Muscle of leg (tissue), 11 donors: ENCODE measurements around the gene TADA3. TPM values are rescaled to one million over a fixed set of nuclear protein-coding genes. Genes with fewer than 3 reads are reported as not detected.
"Not testable (repeated sequence)": the region's sequence is repeated elsewhere in the genome, so short reads cannot be mapped to it uniquely, and the experiment has no call there.

ENCODE experiments used
- DNase-seq: peaks from one replicate; pipeline ENCODE4 v3.0.0; 2013
- H3K27ac ChIP-seq: one replicate; pipeline ENCODE4 v1.5.1; 2013; ENCODE audit warnings: mild to moderate bottlenecking, low read length, control low read depth
- H3K27me3 ChIP-seq: one replicate; pipeline ENCODE4 v1.6.1; 2013; ENCODE audit warnings: low read length; ENCODE audit not compliant: control insufficient read depth, insufficient read depth
- H3K36me3 ChIP-seq: one replicate; pipeline ENCODE4 v1.6.1; 2013; ENCODE audit warnings: low read length; ENCODE audit not compliant: control insufficient read depth, insufficient read depth
- H3K4me1 ChIP-seq: one replicate; pipeline ENCODE4 v1.6.1; 2013; ENCODE audit warnings: low read length; ENCODE audit not compliant: control insufficient read depth, insufficient read depth
- H3K4me3 ChIP-seq: one replicate; pipeline ENCODE4 v1.5.1; 2013; ENCODE audit warnings: low read length, control low read depth
- H3K9me3 ChIP-seq: replicated peaks from 2 replicates; pipeline ENCODE4 v1.6.1; 2013; ENCODE audit warnings: low read depth, low read length; ENCODE audit not compliant: control insufficient read depth
- WGBS: methylation state at CpG from one replicate; pipeline ENCODE4 v1.1.5; 2013; ENCODE audit warnings: missing lambda C conversion rate; ENCODE audit not compliant: insufficient coverage; 5-methylcytosine and 5-hydroxymethylcytosine counted together
- polyA plus RNA-seq, 8 donors: library from polyadenylated mRNA; unstranded; fragments of 120-200 nt; gene quantifications; one replicate each; pipeline versions ENCODE4 v1.2.1 to v1.2.3, GENCODE V29; 2013; ENCODE audit warnings: inconsistent platforms in 1 of 8, low replicate concordance in 1 of 8; ENCODE audit not compliant: insufficient read length in 8 of 8, insufficient read depth in 1 of 8
- total RNA-seq: library from RNA; stranded (reverse); fragments of 120-200 nt; gene quantifications from one replicate; pipeline ENCODE4 v1.2.4, GENCODE V29; 2013

Gene TADA3
- total and polyA plus RNA-seq, 9 donors = 41.3 to 64.2 (median 58.9) TPM

DNA sequence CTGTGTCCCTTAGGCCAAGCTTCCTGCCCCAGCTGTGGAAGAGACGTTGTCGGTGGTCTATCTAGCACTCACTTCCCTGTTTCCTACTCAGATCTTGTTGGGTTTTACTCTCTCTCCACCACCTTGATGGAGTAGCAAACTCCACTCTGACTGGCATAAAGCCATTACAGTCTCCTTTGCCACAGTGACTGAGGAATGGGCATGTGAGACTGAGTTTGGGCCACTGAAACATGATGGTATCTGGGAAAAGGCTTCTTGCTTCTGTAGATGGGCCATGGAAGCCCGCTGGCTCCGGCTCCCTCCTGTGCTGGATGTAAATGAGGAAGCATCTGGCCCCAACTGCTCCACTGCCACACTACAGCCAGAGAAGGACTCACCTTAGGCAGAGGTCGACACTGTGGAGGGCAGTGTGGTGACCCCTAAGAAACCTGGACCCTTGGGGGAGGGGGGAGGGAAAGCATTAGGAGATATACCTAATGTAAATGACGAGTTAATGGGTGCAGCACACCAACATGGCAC, 13.1 kb downstream of the TADA3 start:
- H3K27ac ChIP-seq = no peak overlapping the region
- peaks cover 12% of the 10 kb centered on the region for H3K4me1 ChIP-seq
- no peaks in the 10 kb centered on the region for H3K27me3 ChIP-seq
- no peak for DNase-seq
- WGBS = 92% methylated on average over 2 of the region's 6 CpGs
- H3K9me3 ChIP-seq = no peaks in the 10 kb centered on the region
- H3K4me3 ChIP-seq = no peak overlapping the region
- peaks cover 33% of the 10 kb centered on the region for H3K36me3 ChIP-seq

GRCh38 chr3:9778143-9779074, 13.9 kb downstream of the TADA3 start:
- H3K36me3 ChIP-seq = peaks cover 26% of the 10 kb centered on the region
- no peaks in the 10 kb centered on the region for H3K9me3 ChIP-seq
- peak overlapping the region; percentile 7 for H3K27ac ChIP-seq
- H3K4me1 ChIP-seq = peaks cover 12% of the 10 kb centered on the region
- WGBS = 60% methylated on average over 3 of the region's 5 CpGs
- H3K4me3 ChIP-seq = no peak overlapping the region
- peak; percentile 66 for DNase-seq
- H3K27me3 ChIP-seq = no peaks in the 10 kb centered on the region

- Histone ChIP-seq H3K4me1 (peaks cover 12% of the 10 kb centered on the region), H3K27ac (no peak overlapping the region), H3K9me3 (no peaks in the 10 kb centered on the region), H3K36me3 (peaks cover 24% of the 10 kb centered on the region), H3K4me3 (no peak overlapping the region), H3K27me3 (no peaks in the 10 kb centered on the region)
- no peak for DNase-seq
- WGBS = no CpG with 5 or more reads among the region's 1 CpG
Observed at GRCh38 chr3:9777694-9778021, 14.6 kb downstream of the TADA3 start.

DNA sequence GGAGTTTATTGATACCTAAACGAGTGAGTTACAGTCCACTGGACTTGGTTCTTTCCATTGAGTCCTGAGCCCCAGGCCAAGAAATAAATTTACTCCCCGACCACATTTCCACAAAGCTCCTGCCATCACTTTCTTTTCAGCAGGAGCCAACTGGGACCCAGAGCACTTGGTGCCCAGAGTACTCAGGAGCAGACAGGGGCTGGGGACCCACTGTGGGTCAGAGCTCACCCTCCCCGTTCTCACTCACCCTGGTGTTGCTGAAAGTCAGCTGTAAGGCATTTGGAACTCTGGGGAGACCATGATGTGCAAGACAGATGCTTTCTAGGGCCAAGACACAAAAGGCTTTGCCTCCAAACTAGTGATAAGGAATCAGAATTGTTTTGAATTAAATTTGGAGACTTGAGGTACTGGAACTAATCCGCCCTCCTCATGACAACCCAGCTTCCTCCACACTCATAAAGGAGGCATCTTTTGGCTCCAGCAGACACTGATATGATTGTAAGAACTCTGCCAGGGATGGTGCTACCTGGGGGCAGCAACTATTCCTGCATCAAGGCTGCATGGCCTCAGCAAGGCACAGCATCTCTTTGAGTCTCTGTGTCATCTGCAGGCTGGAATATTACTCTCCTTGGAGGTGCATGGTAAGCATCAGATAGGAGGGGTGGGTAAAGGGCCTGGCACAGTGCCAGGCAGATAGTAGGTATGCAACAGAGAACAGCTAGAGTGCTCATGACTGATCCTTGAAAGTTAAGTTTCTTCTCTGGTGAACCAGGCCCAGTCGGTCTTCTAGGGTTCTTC, 15.2 kb downstream of the TADA3 start:
- no peak overlapping the region for H3K27ac ChIP-seq
- 67% methylated on average over 2 of the region's 5 CpGs for WGBS
- no peak overlapping the region for H3K4me3 ChIP-seq

GRCh38 chr3:9771007-9771406, 21.3 kb downstream of the TADA3 start:
- H3K4me1 ChIP-seq = peaks cover 33% of the 10 kb centered on the region

More for the DNA sequence above, 15.2 kb downstream of the TADA3 start:
- no peak for DNase-seq
- H3K9me3 ChIP-seq = no peaks in the 10 kb centered on the region
- H3K36me3 ChIP-seq = peaks cover 21% of the 10 kb centered on the region
- peaks cover 12% of the 10 kb centered on the region for H3K4me1 ChIP-seq
- H3K27me3 ChIP-seq = no peaks in the 10 kb centered on the region

GRCh38 chr3:9770276-9770812, 21.9 kb downstream of the TADA3 start:
- DNase-seq = peak; percentile 88

More at GRCh38 chr3:9771007-9771406, 21.3 kb downstream of the TADA3 start:
- H3K36me3 ChIP-seq, H3K27me3 ChIP-seq, H3K27ac ChIP-seq, H3K9me3 ChIP-seq, DNase-seq, H3K4me3 ChIP-seq: not testable (repeated sequence)
- WGBS = no CpG with 5 or more reads among the region's 2 CpGs

GRCh38 chr3:9769426-9770275, 22.6 kb downstream of the TADA3 start, which contains the start of gene CAMK1:
CAMK1 (minus strand) TSS chr3:9769947; CDS start chr3:9767749, 2,198 bp downstream.
- peak; percentile 91 for DNase-seq
- Histone ChIP-seq H3K27me3 (no peaks in the 10 kb centered on the region), H3K4me3 (peak within 1 kb of the TSS; percentile 66), H3K27ac (peak within 1 kb of the TSS; percentile 60), H3K36me3 (peaks cover 15% of the 10 kb centered on the region), H3K9me3 (no peaks in the 10 kb centered on the region), H3K4me1 (peaks cover 33% of the 10 kb centered on the region)
- 3% methylated on average over 48 of the region's 49 CpGs for WGBS

More at GRCh38 chr3:9770276-9770812, 21.9 kb downstream of the TADA3 start:
- Histone ChIP-seq H3K4me3 (peak overlapping the region; percentile 66), H3K27ac (peak overlapping the region; percentile 43), H3K27me3 (no peaks in the 10 kb centered on the region), H3K36me3 (peaks cover 11% of the 10 kb centered on the region), H3K9me3 (no peaks in the 10 kb centered on the region), H3K4me1 (peaks cover 33% of the 10 kb centered on the region)
- WGBS = 10% methylated on average over 11 of the region's 15 CpGs

GRCh38 chr3:9769012-9769411, 23.3 kb downstream of the TADA3 start:
- DNase-seq = no peak
- peaks cover 15% of the 10 kb centered on the region for H3K36me3 ChIP-seq

DNA sequence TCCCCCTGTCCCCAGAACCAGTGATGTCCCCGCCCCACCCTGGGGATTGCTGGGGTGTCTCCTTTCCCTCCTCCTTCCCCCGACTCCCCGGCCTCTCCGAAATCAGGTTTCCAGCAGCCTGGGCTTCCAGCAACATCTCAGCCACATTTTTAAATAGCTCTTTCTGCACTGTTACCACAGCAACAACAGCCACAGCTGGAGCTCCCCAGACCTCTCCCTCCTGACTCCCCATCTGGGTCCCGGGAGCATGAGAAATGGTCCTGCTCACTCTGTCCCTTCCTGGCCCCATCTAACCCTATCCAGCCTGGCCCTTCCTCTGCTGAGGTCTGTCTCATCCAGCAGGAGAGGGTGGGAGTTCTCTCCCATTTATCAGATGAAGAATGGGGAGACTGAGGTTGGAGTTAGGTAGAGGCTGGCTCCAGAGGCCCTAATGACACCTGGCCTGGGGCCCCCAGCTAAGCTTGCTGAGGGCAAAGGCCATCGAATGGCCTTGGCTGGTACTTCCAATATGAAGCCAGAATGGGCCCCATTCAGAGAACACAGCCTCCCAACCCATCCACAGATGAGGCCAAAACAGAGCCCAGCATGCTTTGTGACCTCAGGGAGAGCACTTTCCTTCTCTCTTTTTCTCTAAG, 24.0 kb downstream of the TADA3 start:
- Histone ChIP-seq H3K9me3 (no peaks in the 10 kb centered on the region), H3K27me3 (no peaks in the 10 kb centered on the region), H3K4me1 (peaks cover 33% of the 10 kb centered on the region), H3K27ac (no peak overlapping the region), H3K4me3 (no peak overlapping the region), H3K36me3 (peaks cover 20% of the 10 kb centered on the region)
- WGBS = 55% methylated on average over 4 of the region's 6 CpGs
- DNase-seq = peak; percentile 68

More at GRCh38 chr3:9769012-9769411, 23.3 kb downstream of the TADA3 start:
- H3K27ac ChIP-seq = peak overlapping the region; percentile 60
- no peaks in the 10 kb centered on the region for H3K9me3 ChIP-seq
- peaks cover 33% of the 10 kb centered on the region for H3K4me1 ChIP-seq
- H3K4me3 ChIP-seq = peak overlapping the region; percentile 66
- 64% methylated on average over 5 of the region's 5 CpGs for WGBS
- no peaks in the 10 kb centered on the region for H3K27me3 ChIP-seq
